RCC 7860 (cell line): Measurements from ENCODE around the gene CCND1.

ENCODE experiments used
- DNase-seq: peaks from one replicate; pipeline ENCODE4 v3.0.0-alpha.2; 2015; ENCODE audit warnings: low spot score
- FAIRE-seq: peaks from 2 replicates; lab custom pipeline; 2012; peaks lifted over from hg19 to GRCh38; lab: Jason Lieb, UNC

The CCND1 gene

DNA sequence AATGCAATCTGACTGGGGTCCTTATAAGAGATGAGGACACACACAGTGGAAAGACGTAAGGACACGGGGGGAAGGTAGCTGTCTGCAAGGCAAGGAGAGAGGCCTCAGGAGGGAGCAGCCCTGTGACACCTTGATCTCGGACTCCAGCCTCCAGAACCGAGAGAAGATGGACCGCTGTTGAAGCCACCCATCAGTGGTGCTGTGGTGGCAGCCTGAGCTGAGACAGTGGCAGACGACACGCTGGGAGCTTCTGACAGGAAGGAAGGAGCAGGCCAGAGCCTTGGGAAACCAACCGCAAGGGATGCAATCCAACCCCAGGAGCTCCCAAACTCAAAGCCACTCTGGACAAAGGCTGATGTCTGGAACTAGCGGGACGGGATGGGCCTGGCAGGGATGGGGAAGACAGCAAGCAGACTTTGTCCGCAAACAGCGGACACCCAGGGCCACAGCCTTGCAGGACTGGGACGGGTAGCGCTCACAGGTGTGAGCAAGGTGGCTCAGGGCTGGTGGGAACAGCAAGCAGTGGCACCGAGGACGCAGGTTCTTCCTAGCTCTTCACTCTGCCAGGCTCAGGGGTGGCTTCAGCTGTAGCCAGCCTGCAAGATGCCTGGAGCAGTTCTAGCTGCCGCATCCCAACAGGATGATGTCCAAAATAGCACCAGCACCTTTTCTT, 23.3 kb downstream of the CCND1 start:
- FAIRE-seq = no peak
- DNase-seq = no peak

DNA sequence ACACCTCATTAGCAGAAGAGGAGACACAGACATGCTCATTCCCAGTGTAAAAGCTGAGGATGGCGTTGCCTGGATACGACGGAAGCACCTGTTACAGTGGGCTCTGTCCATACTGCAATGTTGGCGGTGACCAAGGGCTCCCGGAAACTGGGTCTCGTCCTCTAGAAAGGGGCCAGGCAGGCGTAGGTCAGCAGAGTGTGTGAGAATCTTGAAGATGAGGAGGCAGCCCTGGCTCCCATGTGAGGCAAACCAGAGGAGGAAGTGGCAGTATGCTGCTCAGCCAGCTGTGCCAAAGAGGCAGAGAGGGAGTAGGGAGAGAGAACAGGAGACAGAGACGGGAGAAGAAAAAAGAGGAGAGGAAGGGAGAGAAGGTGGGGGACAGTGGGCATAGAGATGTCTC, 23.9 kb downstream of the CCND1 start:
- DNase-seq (no peak), FAIRE-seq (no peak)

GRCh38 chr11:69665669-69666068, 24.7 kb downstream of the CCND1 start:
- FAIRE-seq = no peak
- DNase-seq = no peak

- no peak for DNase-seq
- no peak for FAIRE-seq
Measured at GRCh38 chr11:69666261-69666660, 25.3 kb downstream of the CCND1 start.

DNA sequence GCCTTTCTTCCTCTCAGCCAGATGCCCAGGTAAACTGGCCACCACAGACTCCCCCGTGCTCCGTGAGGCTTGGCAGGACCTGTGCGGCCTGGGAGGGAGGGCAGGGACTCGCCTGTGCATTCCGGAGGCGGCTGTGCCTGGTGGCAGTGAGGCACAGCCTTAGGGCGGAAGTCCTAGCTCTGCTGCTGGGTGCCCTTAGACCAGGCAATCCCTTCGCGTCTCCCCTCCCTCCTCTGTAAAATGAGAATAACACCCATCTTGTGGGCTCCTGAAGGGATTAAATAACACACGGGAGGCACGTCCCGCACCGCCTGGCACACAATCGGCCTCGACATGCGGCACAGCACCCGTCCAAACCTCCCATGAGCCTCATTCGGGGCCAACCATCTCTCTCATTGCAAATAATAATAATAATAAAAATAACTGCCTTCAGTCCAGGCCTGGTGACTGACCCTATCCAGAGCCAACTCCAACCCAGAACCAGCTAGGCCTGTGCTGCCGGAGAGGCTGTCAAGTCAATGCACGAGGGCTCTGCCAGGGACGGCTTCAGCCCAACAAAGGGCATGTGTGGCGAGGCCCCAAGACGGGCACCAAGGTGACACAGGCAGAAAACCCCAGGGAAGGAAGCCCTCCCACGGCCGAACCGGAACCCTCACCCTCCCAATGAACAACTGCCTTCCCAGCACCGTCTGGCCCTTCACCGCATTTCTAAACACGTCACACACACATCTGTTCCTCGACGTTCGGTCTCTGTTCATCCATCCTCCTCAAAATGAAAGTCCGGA, 26.0 kb downstream of the CCND1 start:
- DNase-seq (no peak), FAIRE-seq (no peak)

GRCh38 chr11:69667619-69668604, 27.0 kb downstream of the CCND1 start:
- FAIRE-seq (no peak), DNase-seq (no peak)

- no peak for DNase-seq
- FAIRE-seq = no peak
Measured at GRCh38 chr11:69669486-69669885, 28.5 kb downstream of the CCND1 start.

DNA sequence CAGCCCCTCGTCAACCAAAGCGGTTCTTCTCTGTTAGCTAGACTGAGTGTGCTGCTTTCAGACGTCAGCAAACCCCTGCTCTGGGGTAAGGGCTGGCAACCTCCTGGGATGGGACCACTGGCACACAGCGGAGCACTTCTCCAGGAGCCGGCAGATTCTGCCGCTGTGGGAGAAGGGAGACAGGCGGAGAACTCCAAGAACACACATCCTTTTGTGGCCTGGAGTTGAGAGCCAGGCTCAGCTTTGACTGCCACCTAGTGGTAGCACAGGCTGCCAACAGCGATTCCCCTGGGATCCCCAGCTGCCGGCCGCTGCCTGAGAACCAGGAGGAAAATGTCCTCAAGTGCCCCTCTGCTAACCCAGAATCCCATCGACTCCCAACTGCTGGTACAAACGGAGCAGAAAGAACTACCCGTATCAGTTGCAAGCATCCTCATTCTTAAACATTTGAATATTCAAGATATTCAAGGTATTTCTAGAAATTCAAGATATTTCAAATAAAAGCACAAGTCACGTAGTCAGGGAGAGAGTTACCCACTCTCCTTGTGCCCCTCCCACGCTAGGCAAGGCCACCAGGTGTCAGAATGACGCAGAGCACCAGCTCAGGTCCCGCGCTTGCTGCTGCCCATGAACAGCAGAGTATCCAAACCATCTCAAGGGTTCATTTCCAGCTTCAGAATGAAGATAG, 29.3 kb downstream of the CCND1 start:
- DNase-seq (peak; percentile 53), FAIRE-seq (no peak)

GRCh38 chr11:69671734-69672465, 30.9 kb downstream of the CCND1 start:
- FAIRE-seq = no peak
- no peak for DNase-seq

DNA sequence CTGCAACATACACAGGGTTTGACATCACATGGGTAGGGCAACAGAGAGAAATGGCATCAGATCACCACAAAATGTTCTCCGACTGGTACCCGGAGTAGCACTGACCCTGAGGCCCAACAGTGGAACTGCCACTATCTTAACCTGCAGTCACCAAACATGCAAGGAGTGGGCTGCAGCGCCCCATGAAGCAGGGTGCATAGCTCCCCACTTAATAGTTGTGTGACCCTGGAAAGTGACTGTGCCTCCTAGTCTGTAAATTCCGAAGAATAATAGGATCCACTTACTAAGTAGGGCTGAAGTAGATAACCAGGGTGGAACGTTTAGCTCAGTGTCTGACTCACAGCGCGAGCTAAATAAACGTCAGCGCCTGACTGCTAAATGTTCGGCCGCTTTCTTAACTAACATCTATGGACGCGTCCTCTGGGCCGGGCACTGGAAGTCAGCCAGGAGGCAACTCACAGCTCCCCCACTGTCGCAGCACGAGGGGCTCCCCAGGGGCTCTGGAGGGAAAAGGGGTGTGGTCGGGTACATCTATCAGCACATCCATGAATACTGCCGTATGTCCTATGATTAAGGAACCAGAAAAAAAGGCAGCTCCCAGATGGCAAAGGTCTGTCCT, 33.4 kb downstream of the CCND1 start:
- no peak for FAIRE-seq

GRCh38 chr11:69674886-69675714, 34.1 kb downstream of the CCND1 start, which contains the start of gene LTO1:
TSS of gene LTO1 (minus strand) at chr11:69675353. CDS start at chr11:69675239, 114 bp downstream.
- FAIRE-seq = no peak
- DNase-seq = peak; percentile 84

More for the DNA sequence above, 33.4 kb downstream of the CCND1 start:
- peak; percentile 15 for DNase-seq

DNA sequence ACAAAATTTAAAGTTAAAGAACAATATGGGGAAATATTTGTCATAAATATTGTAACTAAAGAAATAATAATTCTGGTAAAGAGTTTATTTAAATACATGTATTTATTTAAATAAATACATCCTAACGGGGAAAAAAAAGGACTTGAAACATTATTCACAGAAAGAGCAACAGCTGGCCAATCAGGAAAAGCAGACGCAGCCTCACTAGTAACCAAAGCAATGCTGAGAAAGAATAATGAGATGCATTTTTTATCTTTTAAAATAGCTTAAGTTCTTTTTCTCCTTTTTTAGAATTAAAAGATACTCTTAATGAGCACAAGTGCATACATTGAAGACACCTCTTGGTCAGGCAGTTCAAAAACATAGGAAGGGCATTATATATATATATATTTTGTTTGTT, 36.8 kb downstream of the CCND1 start:
- DNase-seq (no peak), FAIRE-seq (no peak)

DNA sequence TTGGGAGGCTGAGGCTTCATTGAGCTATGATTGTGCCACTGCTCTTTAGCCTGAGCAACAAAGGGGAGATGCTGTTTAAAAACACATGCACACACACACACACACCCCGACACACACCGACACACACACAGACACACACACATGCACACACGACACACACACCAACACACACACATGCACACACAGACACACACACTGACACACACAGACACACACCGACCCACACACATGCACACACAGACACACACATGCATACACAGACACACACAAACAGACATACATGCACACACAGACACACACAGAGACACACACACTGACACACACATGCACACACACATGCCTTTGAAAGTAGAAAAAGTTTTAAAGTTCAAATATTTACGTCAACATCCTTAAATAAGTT, 39.7 kb downstream of the CCND1 start:
- FAIRE-seq (no peak), DNase-seq (no peak)

DNA sequence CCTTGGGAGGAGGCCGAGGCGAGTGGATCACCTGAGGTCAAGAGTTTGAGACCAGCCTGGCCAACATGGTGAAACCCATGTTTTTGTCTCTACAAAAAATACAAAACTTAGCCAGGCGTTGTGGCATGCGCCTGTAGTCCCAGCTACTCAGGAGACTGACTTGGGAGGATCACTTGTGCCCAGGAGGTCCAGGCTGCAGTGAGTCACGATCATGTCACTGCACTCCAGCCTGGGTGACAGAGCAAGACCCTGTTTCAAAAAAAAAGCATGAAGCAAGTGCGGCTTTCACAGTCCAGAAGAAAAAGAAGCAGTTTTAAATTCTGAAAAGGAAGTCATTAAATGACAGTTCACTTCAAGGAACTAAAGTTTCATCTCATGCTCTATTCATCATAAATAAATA, 41.3 kb downstream of the CCND1 start:
- DNase-seq = peak; percentile 68
- FAIRE-seq = peak; percentile 74

DNA sequence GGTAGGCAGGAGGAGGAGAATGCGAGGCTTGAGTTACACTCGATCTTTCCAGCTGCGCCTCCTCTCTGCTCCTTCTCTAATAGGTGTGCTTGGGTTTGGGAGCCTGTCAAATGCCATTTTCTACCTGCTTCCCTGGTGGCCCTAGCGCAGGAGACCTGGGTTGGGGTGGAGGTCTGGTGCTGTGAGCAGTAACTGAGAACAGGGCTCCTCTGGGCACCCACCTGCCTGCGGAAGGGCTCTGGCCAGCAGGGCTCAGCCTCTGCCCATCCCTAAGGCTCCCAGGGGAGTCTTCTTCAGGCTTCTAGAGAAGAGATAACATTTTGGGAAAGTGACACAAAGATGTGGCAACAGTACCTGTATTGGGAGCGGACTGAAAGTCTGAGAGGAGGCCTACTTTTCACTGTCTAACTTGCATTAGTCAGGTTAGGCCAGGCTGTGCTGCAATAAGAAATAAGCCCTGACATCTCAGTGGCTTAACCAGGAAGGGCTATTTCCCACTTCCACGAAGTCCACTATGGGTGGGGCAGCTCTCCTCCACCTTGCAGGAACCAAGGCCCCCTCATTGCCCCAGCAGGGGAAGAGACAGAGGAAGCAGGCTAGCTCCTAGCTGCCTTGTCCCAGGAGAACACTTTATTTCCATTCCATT, 41.8 kb downstream of the CCND1 start:
- no peak for FAIRE-seq
- DNase-seq = no peak

DNA sequence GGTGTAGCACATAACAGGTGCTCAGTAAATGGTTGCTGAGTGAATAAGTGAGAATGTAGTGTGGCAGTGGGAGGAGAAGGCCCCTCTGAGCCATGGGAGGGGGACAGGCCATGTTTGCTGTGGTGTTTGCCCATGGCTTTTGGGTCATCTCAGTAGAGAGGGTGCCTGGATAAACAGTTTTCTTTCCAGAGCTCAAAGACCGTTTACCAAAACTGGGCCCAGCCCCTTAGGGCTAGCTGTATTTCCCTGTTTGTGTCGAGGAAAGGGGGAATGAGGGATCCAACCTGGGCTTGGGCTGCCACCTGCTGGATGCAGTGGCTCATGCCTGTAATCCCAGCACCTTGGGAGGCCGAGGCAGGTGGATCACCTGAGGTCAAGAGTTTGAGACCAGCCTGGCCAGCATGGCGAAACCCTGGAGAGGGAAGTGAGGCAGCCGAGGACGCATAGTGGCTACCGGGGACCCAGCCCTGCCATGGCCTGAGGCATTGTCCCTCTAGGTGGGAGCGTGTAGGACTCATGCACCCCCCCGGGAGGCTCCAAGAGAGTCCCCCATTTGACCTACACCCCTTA, 42.9 kb downstream of the CCND1 start:
- DNase-seq = no peak
- no peak for FAIRE-seq

- no peak for FAIRE-seq
- DNase-seq = no peak
Measured at GRCh38 chr11:69684651-69685050, 43.7 kb downstream of the CCND1 start.

GRCh38 chr11:69685348-69685747, 44.4 kb downstream of the CCND1 start:
- no peak for FAIRE-seq
- no peak for DNase-seq
